HepG2 (cell line): ENCODE measurements around the gene SMIM10L2A. TPM values are rescaled to one million over a fixed set of nuclear protein-coding genes. Genes with fewer than 3 reads are reported as not detected.

Experiments used
- ATAC-seq: fragments of 200-7000 bp; cut with Tn5 transposase; 3 replicates; pipeline ENCODE4 v1.9.1; 2020; ENCODE audit warnings: mild to moderate bottlenecking, moderate library complexity
- BruUV-seq: library from RNA; stranded (reverse); fragments of 400-500 nt; replicated peaks from 2 replicates; lab custom pipeline; 2021; lab: Mats Ljungman, UMichigan
- CTCF ChIA-PET: fragments of 300-600 bp; formaldehyde crosslinking; extraction: SDS; loops from one replicate; lab custom pipeline; 2021; ENCODE audit warnings: low total read pairs, inconsistent platforms, low intra/inter-chr PET ratio; lab: Yijun Ruan, JAX
- POLR2A ChIA-PET: fragments of 350-600 bp; sonication (Branson Sonifier 250); formaldehyde crosslinking; loops from one replicate; lab custom pipeline; 2020; ENCODE audit warnings: antibody characterized with exemption, inconsistent platforms; lab: Yijun Ruan, JAX
- DNase-seq: peaks from one replicate; pipeline ENCODE4 v3.0.0-alpha.2; 2015; ENCODE audit warnings: low spot score
- FAIRE-seq: peaks from 3 replicates; lab custom pipeline; 2011; peaks lifted over from hg19 to GRCh38; lab: Jason Lieb, UNC
- H2AFZ ChIP-seq: one replicate; pipeline ENCODE4 v1.6.1; 2011; ENCODE audit warnings: low read length, inconsistent platforms
- H3K27ac ChIP-seq: fragments of 300-600 bp; 3 replicates; pipeline ENCODE4 v1.8.0; 2011; ENCODE audit warnings: mixed run types, mild to moderate bottlenecking, mixed read lengths, low read length, inconsistent platforms; ENCODE audit not compliant: insufficient read depth; ENCODE audit errors: extremely low read length
- H3K27me3 ChIP-seq, 2 experiments: fragments of 200-600 bp in 1 of 2; 2 replicates in 1 of 2; 3 replicates in 1 of 2; pipeline versions ENCODE4 v1.6.0 to v1.8.0; 2011; ENCODE audit warnings: low read length in 2 of 2, mild to moderate bottlenecking in 2 of 2, moderate library complexity in 2 of 2, inconsistent platforms in 1 of 2; ENCODE audit not compliant: insufficient read depth in 2 of 2, control insufficient read depth in 1 of 2
- H3K36me3 ChIP-seq, 2 experiments: fragments of 200-600 bp in 1 of 2; replicated peaks in 1 of 2; 2 replicates in 1 of 2; 3 replicates in 1 of 2; pipeline versions ENCODE4 v1.5.1 to v1.8.0; 2011; ENCODE audit warnings: low read length in 2 of 2, inconsistent platforms in 1 of 2; ENCODE audit not compliant: insufficient read depth in 2 of 2, control insufficient read depth in 1 of 2
- H3K4me1 ChIP-seq: 2 replicates; pipeline ENCODE4 v1.5.1; 2012; ENCODE audit warnings: low read length, inconsistent platforms; ENCODE audit not compliant: insufficient read depth
- H3K4me2 ChIP-seq: 2 replicates; pipeline ENCODE4 v1.6.0; 2011; ENCODE audit warnings: low read depth, low read length, inconsistent platforms
- H3K4me3 ChIP-seq, 3 experiments: fragments of 200-600 bp in 1 of 3; sonication (generic), shearing (Covaris generic) in 1 of 3; replicated peaks in 1 of 3; 2 replicates each; pipeline ENCODE4 v1.5.1; 2011 to 2016; ENCODE audit warnings: low read length in 3 of 3, inconsistent platforms in 2 of 3, low read depth in 2 of 3, mild to moderate bottlenecking in 2 of 3, control low read depth in 1 of 3, mixed read lengths in 1 of 3; ENCODE audit not compliant: insufficient read depth in 1 of 3
- H3K79me2 ChIP-seq: one replicate; pipeline ENCODE4 v1.6.1; 2011; ENCODE audit warnings: low read length, inconsistent platforms; ENCODE audit not compliant: insufficient read depth
- H3K9ac ChIP-seq: 2 replicates; pipeline ENCODE4 v1.6.0; 2011; ENCODE audit warnings: mild to moderate bottlenecking, low read depth, low read length, inconsistent platforms; ENCODE audit not compliant: insufficient read depth
- H3K9me3 ChIP-seq: 2 replicates; pipeline ENCODE4 v1.5.1; 2012; ENCODE audit warnings: mild to moderate bottlenecking, low read length
- H4K20me1 ChIP-seq: 2 replicates; pipeline ENCODE4 v1.6.0; 2011; ENCODE audit warnings: inconsistent platforms, mild to moderate bottlenecking, low read length, moderate library complexity; ENCODE audit not compliant: insufficient read depth
- ATF3 ChIP-seq: sonication (generic); formaldehyde crosslinking; IDR thresholded peaks from 2 replicates; pipeline ENCODE4 v1.4.0; 2020; ENCODE audit warnings: missing genetic modification reagents
- MTA3 ChIP-seq: sonication (generic); formaldehyde crosslinking; IDR thresholded peaks from 2 replicates; pipeline ENCODE4 v1.4.0; 2020; ENCODE audit warnings: missing genetic modification reagents
- PHF20 ChIP-seq: sonication (generic); formaldehyde crosslinking; IDR thresholded peaks from 2 replicates; pipeline ENCODE4 v1.5.0; 2020; ENCODE audit warnings: mild to moderate bottlenecking, missing genetic modification reagents
- SCMH1 ChIP-seq: sonication (generic); formaldehyde crosslinking; IDR thresholded peaks from 2 replicates; pipeline ENCODE4 v1.9.0; 2021; ENCODE audit warnings: missing genetic modification reagents, mild to moderate bottlenecking, borderline replicate concordance
- SIX1 ChIP-seq: sonication (generic); formaldehyde crosslinking; IDR thresholded peaks from 2 replicates; pipeline ENCODE4 v1.4.0; 2020; ENCODE audit warnings: missing genetic modification reagents, borderline replicate concordance
- SP140L ChIP-seq: sonication (generic); formaldehyde crosslinking; IDR thresholded peaks from 2 replicates; pipeline ENCODE4 v1.4.0; 2020; ENCODE audit warnings: missing genetic modification reagents, borderline replicate concordance
- TSC22D2 ChIP-seq: sonication (generic); formaldehyde crosslinking; IDR thresholded peaks from 2 replicates; pipeline ENCODE4 v1.5.1; 2020; ENCODE audit warnings: missing genetic modification reagents, mild to moderate bottlenecking, borderline replicate concordance
- ZFP82 ChIP-seq: sonication (generic); formaldehyde crosslinking; IDR thresholded peaks from 2 replicates; pipeline ENCODE4 v1.5.1; 2020; ENCODE audit warnings: mild to moderate bottlenecking, missing genetic modification reagents, borderline replicate concordance
- ZNF577 ChIP-seq: sonication (generic); formaldehyde crosslinking; IDR thresholded peaks from 2 replicates; pipeline ENCODE4 v1.4.0; 2020; ENCODE audit warnings: mild to moderate bottlenecking, low read depth, missing genetic modification reagents, borderline replicate concordance
- ZNF674 ChIP-seq: sonication (generic); formaldehyde crosslinking; IDR thresholded peaks from 2 replicates; pipeline ENCODE4 v1.5.0; 2020; ENCODE audit warnings: low read depth, mild to moderate bottlenecking, missing genetic modification reagents
- ZNF839 ChIP-seq: sonication (generic); formaldehyde crosslinking; IDR thresholded peaks from 2 replicates; pipeline ENCODE4 v1.4.0; 2020; ENCODE audit warnings: missing genetic modification reagents, mild to moderate bottlenecking, borderline replicate concordance
- WGBS: methylation state at CpG from one replicate; pipeline ENCODE4 v1.1.6; 2017; ENCODE audit warnings: low lambda C conversion rate; 5-methylcytosine and 5-hydroxymethylcytosine counted together
- in situ Hi-C: cut with HindIII; loops from 2 replicates; pipeline ENCODE4 v1.10.0; 2017; ENCODE audit warnings: low pct_unique_long_range_greater_than_20kb; ENCODE audit not compliant: extremely low pct_ligation_motif_present
- intact Hi-C: fragments of 100-400 bp; cut with micrococcal nuclease; formaldehyde crosslinking; loops from one replicate; pipeline ENCODE4 v1.10.0; 2022; ENCODE audit not compliant: unreplicated experiment
- polyA plus RNA-seq, 8 experiments: library from polyadenylated mRNA; depleted of rRNA in 3 of 8; stranded (reverse) in 7 of 8; unstranded in 1 of 8; fragments of >200 nt; fragmentation: Illumina TruSeq in 4 of 8; extraction: Trizol in 4 of 8; gene quantifications; 2 replicates each; pipeline versions ENCODE4 v1.2.1 to v1.2.3, GENCODE V29; 2011 to 2016; ENCODE audit warnings: low read depth in 4 of 8, missing spikeins in 1 of 8, mixed read lengths in 1 of 8; ENCODE audit not compliant: insufficient read depth in 1 of 8
- total RNA-seq, 5 experiments: library from RNA; depleted of rRNA; stranded (reverse); fragments of >200 nt; fragmentation: Illumina TruSeq; extraction: Trizol; gene quantifications; 2 replicates each; pipeline ENCODE4 v1.2.3, GENCODE V29; 2016; ENCODE audit warnings: low read depth in 1 of 5
- TF ChIP-seq, protein P1 (sequence below): sonication (generic); formaldehyde crosslinking; IDR thresholded peaks from 2 replicates; pipeline ENCODE4 v1.5.1; 2020; ENCODE audit warnings: mild to moderate bottlenecking, missing genetic modification reagents, moderate library complexity

SMIM10L2A gene
- total and polyA plus RNA-seq, 2 of the 13 experiments (the other 11 are each of a cell fraction or from before 2014, with no cell fraction given) = not detected

DNA sequence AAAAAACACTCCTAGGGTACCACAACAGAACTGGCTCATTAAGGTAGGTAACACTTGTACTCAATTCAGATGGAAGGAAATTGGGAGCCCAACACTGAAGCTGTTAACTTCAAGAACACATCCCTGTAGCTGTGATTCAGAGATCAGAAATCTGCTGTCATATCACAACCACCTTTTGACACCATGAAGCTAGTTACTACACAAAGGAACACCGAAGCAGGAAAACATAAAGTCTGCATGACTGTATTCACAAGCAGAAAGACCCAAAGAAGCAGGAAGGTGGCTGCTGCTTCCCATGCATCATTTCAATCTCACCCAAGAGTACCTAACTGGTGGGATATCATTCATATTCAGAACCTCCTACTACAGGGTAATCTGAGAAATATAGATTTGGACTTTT, 7.7 kb downstream of the SMIM10L2A start:
- WGBS = 0% methylated on average over 1 of the region's 1 CpG
- Histone ChIP-seq H2AFZ (no peak overlapping the region), H3K4me1 (no peaks in the 10 kb centered on the region), H3K4me3 (no peak overlapping the region), H3K4me2 (no peak overlapping the region), H3K36me3 (no peaks in the 10 kb centered on the region), H3K9ac (no peak overlapping the region), H3K27ac (no peak overlapping the region), H3K27me3 (no peaks in the 10 kb centered on the region), H3K79me2 (no peaks in the 10 kb centered on the region), H4K20me1 (no peaks in the 10 kb centered on the region), H3K9me3 (no peaks in the 10 kb centered on the region)
- FAIRE-seq (no peak), DNase-seq (no peak), ATAC-seq (no peak)
- ChIA-PET CTCF (no interaction called here), POLR2A (no interaction called here)
- no peak for TF ChIP-seq MTA3 (CRISPR knock-in tag)
- TF ChIP-seq ZNF839 (CRISPR knock-in tag) = no peak
- no peak for TF ChIP-seq ZNF577
- BruUV-seq = no TSS peak
- in situ Hi-C loops (no loop called here), intact Hi-C loops (no loop called here)

DNA sequence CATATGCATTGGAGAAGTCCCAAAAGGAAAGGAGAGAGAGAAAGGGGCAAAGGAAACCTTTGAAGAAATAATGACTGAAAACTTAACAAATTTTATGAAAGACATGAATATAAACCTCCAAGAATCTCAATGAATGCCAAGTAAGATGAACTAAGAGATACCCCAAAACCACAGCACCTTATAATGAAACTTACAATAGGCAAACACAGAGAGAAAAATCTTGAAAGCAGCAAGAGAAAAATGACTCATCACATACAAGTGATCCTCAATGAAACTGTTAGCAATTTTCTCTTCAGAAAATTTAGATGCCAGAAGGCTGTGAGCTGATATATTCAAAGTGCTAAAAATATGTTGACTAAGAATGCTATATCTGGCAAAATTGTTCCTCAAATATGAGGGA, 10.1 kb downstream of the SMIM10L2A start:
- ChIA-PET POLR2A (no interaction called here), CTCF (no interaction called here)
- BruUV-seq = no TSS peak
- Histone ChIP-seq H3K4me2 (no peak overlapping the region), H3K36me3 (no peaks in the 10 kb centered on the region), H3K27me3 (no peaks in the 10 kb centered on the region), H3K4me3 (no peak overlapping the region), H3K9me3 (no peaks in the 10 kb centered on the region), H2AFZ (no peak overlapping the region), H3K4me1 (no peaks in the 10 kb centered on the region), H3K9ac (no peak overlapping the region), H3K79me2 (no peaks in the 10 kb centered on the region), H3K27ac (no peak overlapping the region), H4K20me1 (no peaks in the 10 kb centered on the region)
- FAIRE-seq = no peak
- ATAC-seq = no peak
- no peak for DNase-seq
- in situ Hi-C loops (no loop called here), intact Hi-C loops (no loop called here)
- no peak for TF ChIP-seq SIX1 (CRISPR knock-in tag)
- TF ChIP-seq, protein P1, sequence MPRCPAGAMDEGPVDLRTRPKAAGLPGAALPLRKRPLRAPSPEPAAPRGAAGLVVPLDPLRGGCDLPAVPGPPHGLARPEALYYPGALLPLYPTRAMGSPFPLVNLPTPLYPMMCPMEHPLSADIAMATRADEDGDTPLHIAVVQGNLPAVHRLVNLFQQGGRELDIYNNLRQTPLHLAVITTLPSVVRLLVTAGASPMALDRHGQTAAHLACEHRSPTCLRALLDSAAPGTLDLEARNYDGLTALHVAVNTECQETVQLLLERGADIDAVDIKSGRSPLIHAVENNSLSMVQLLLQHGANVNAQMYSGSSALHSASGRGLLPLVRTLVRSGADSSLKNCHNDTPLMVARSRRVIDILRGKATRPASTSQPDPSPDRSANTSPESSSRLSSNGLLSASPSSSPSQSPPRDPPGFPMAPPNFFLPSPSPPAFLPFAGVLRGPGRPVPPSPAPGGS (CRISPR knock-in tag) = no peak
- TF ChIP-seq ZNF674 (CRISPR knock-in tag) = no peak
- no peak for TF ChIP-seq SCMH1 (CRISPR knock-in tag)
- TF ChIP-seq ATF3 = no peak
- no peak for TF ChIP-seq SP140L (CRISPR knock-in tag)
- TF ChIP-seq ZFP82 = no peak
- TF ChIP-seq PHF20 (CRISPR knock-in tag) = no peak
- no peak for TF ChIP-seq TSC22D2 (CRISPR knock-in tag)
